Muscle layer of duodenum (tissue), 2 donors: ENCODE data around the gene GLTP.

Experiments
- H3K27ac ChIP-seq: one replicate; pipeline ENCODE4 v1.7.0; 2013; ENCODE audit warnings: mild to moderate bottlenecking, low read length
- H3K27me3 ChIP-seq: one replicate; pipeline ENCODE4 v1.7.0; 2013; ENCODE audit warnings: low read depth, mild to moderate bottlenecking, control low read depth, low read length
- H3K36me3 ChIP-seq, 2 donors: one replicate each; pipeline ENCODE4 v1.7.0; 2013; ENCODE audit warnings: low read length in 2 of 2, control low read depth in 1 of 2, mild to moderate bottlenecking in 1 of 2; ENCODE audit not compliant: insufficient read depth in 2 of 2, control insufficient read depth in 1 of 2
- H3K4me1 ChIP-seq, 2 donors: one replicate each; pipeline ENCODE4 v1.7.0; 2013; ENCODE audit warnings: low read length in 2 of 2, mild to moderate bottlenecking in 2 of 2, control low read depth in 1 of 2, moderate library complexity in 1 of 2; ENCODE audit not compliant: insufficient read depth in 2 of 2, control insufficient read depth in 1 of 2
- H3K4me3 ChIP-seq, 2 donors: one replicate each; pipeline ENCODE4 v1.7.0; 2013; ENCODE audit warnings: low read length in 2 of 2, low read depth in 1 of 2, mild to moderate bottlenecking in 1 of 2
- H3K9me3 ChIP-seq, 2 donors: one replicate each; pipeline ENCODE4 v1.7.0; 2013; ENCODE audit warnings: low read length in 2 of 2, control low read depth in 1 of 2, mild to moderate bottlenecking in 1 of 2; ENCODE audit not compliant: control insufficient read depth in 1 of 2
- donor health status: healthy.

GLTP gene

DNA sequence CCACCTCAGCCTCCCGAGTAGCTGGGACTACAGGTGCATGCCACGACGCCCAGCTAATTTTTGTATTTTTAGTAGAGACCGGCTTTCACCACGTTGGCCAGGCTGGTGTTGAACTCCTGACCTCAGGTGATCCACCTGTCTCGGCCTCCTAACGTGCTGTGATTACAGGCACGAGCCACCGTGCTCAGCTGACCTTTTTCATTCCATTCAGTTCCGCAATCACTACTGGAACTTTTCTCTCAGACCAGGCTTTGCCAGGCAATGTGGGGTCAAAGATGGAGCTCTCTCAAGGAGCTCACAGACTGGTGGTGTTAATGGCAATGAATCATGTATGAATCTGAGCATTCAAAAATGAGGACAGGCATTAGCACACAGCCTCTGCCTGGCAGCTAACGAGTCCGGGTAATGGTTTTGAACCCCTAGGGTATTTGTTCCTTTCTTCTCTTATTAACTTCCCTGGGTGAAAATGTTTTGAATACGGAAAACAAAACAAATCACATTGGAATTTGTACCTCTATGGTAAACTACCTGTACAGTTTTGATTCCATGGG is 10.4 kb upstream of the GLTP start:
- Histone ChIP-seq H3K4me3 (no peak overlapping the region), H3K9me3 (no peaks in the 10 kb centered on the region), H3K27me3 (no peaks in the 10 kb centered on the region), H3K36me3 (no peaks in the 10 kb centered on the region), H3K27ac (no peak overlapping the region), H3K4me1 (no peaks in the 10 kb centered on the region)

GRCh38 chr12:109888179-109889020 is 8.1 kb upstream of the GLTP start:
- Histone ChIP-seq H3K4me3 (no peak overlapping the region), H3K27me3 (no peaks in the 10 kb centered on the region), H3K36me3 (no peaks in the 10 kb centered on the region), H3K9me3 (no peaks in the 10 kb centered on the region), H3K4me1 (no peaks in the 10 kb centered on the region), H3K27ac (no peak overlapping the region)

GRCh38 chr12:109885616-109886015 is 5.3 kb upstream of the GLTP start:
- Histone ChIP-seq H3K27ac (no peak overlapping the region), H3K4me1 (no peaks in the 10 kb centered on the region), H3K36me3 (no peaks in the 10 kb centered on the region), H3K9me3 (no peaks in the 10 kb centered on the region), H3K4me3 (no peak overlapping the region), H3K27me3 (no peaks in the 10 kb centered on the region)

DNA sequence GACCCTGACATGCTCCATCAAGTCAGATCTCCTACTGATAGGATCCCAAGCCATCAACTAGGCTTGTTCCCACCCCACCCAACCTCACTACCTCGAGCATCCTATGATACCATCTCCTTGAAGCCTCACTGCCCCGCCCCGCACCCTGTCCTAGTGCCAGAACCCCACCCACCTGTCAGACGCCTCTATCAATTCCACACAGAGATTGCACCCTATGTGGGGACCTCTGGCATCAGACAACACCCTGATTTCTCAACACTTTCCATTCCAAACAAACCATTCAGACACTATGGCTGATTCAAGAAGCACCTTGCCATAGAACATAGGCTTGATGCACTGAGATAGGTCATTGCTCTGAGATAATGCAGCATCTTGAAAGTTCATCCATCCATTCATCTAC is 3.1 kb upstream of the GLTP start:
- Histone ChIP-seq H3K27me3 (no peaks in the 10 kb centered on the region), H3K9me3 (no peaks in the 10 kb centered on the region), H3K36me3 (no peaks in the 10 kb centered on the region), H3K4me1 (peaks cover 10 to 13% of the 10 kb centered on the region in 2 donors), H3K27ac (no peak overlapping the region), H3K4me3 (no peak overlapping the region)

GRCh38 chr12:109881752-109882151 is 1.4 kb upstream of the GLTP start:
- no peak overlapping the region for H3K4me3 ChIP-seq
- H3K9me3 ChIP-seq, result no peaks in the 10 kb centered on the region
- H3K36me3 ChIP-seq, result no peaks in the 10 kb centered on the region
- no peaks in the 10 kb centered on the region for H3K27me3 ChIP-seq
- H3K4me1 ChIP-seq, result peaks cover 10 to 25% of the 10 kb centered on the region in 2 donors
- no peak overlapping the region for H3K27ac ChIP-seq

DNA sequence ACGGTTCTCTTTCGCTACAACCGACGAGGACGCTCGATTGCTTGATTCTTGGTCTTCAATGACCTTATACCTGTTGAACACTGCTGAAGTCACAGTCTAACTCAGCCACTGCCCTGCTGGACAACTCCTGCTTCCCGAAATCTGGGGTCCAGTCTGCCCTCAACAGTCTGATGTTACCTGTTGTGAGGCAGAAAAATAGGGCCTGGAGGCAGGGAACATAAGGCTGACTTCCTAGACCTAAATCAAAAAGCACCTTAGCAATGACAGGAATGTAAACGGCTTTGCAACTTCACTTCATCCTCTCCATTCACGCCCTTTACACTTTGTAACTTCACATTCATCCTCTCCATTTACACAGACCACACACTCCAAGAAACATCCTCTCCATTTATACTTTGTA is 597 bp upstream of the GLTP start:
- Histone ChIP-seq H3K27me3 (no peaks in the 10 kb centered on the region), H3K4me1 (peaks cover 10 to 25% of the 10 kb centered on the region in 2 donors), H3K4me3 (peak overlapping the region; percentile 59 to 62), H3K27ac (no peak overlapping the region), H3K36me3 (no peaks in the 10 kb centered on the region), H3K9me3 (no peaks in the 10 kb centered on the region)

- Histone ChIP-seq H3K4me1 (peaks cover 10 to 25% of the 10 kb centered on the region in 2 donors), H3K9me3 (no peaks in the 10 kb centered on the region), H3K4me3 (peak overlapping the region; percentile 90 to 94), H3K27ac (peak overlapping the region; percentile 61), H3K36me3 (no peaks in the 10 kb centered on the region), H3K27me3 (no peaks in the 10 kb centered on the region)
Measured at GRCh38 chr12:109879351-109880042, 844 bp downstream of the GLTP start.

DNA sequence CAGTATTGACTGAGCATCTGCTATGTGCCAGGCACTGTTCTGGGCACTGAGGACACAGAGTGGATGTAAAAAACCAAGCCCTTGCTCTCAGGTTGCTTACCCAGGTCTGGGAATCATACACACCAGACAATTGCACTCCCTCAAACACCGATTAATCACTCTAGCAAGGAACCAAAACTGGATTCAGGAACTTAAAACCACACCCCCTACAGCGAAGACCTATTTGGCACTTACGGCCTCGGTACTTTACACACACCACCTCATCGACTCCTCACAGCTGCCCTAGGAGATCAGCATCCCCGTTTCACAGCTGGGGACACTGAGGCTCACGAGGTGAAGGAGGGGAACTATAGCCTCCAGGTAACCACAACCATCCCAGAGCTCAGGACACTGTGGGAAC is 1.6 kb downstream of the GLTP start:
- H3K4me1 ChIP-seq, result peaks cover 10 to 25% of the 10 kb centered on the region in 2 donors
- no peaks in the 10 kb centered on the region for H3K9me3 ChIP-seq
- H3K27me3 ChIP-seq, result no peaks in the 10 kb centered on the region
- H3K27ac ChIP-seq, result no peak overlapping the region
- H3K36me3 ChIP-seq, result no peaks in the 10 kb centered on the region
- peak overlapping the region; percentile 90 to 94 for H3K4me3 ChIP-seq

- Histone ChIP-seq H3K4me1 (peaks cover 10 to 25% of the 10 kb centered on the region in 2 donors), H3K27ac (no peak overlapping the region), H3K9me3 (no peaks in the 10 kb centered on the region), H3K27me3 (no peaks in the 10 kb centered on the region), H3K4me3 (peak overlapping the region in 1 of 2 donors; percentile 90), H3K36me3 (no peaks in the 10 kb centered on the region)
Measured at GRCh38 chr12:109878247-109878625, 2.1 kb downstream of the GLTP start.

DNA sequence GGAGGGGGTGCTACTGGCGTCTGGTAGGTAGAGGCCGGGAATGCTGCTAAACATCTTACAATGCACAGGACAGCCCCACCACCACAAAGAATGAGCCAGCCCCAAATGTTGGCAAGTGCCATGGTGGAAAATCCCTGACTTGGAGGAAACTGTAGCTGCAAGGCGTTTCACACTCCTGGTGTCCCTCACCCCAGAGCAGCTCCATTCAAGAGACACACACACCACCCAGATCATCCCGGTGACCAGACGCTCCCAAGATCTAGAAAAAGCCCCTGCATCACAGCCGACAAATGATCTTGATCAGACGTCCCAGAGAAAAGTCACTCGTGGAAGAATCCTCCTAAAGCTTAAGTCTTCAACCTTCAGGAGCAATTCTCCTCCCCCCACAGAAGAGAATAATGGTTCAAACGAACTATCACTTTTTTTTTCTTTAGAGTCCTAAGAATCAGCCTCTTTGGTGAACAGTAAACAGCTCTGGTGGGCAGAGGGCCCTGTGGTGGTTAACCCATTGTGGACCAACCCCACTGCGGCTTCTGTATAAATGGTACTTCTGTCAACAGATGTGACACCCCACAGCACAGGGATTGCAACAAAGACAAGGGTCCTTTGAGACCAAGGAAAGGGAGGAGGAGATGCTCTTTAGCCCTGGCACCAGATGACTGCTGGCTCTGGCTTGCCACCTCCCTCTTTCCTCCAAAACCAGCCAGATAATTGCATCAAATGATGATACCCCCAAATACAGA is 2.7 kb downstream of the GLTP start:
- Histone ChIP-seq H3K9me3 (no peaks in the 10 kb centered on the region), H3K4me1 (peaks cover 10 to 25% of the 10 kb centered on the region in 2 donors), H3K4me3 (no peak overlapping the region), H3K36me3 (peaks cover 0 to 2% of the 10 kb centered on the region in 2 donors), H3K27me3 (no peaks in the 10 kb centered on the region), H3K27ac (no peak overlapping the region)

GRCh38 chr12:109876406-109876805 is 3.9 kb downstream of the GLTP start:
- Histone ChIP-seq H3K27me3 (no peaks in the 10 kb centered on the region), H3K4me1 (peaks cover 10 to 25% of the 10 kb centered on the region in 2 donors), H3K36me3 (peaks cover 0 to 7% of the 10 kb centered on the region in 2 donors), H3K9me3 (no peaks in the 10 kb centered on the region), H3K4me3 (no peak overlapping the region), H3K27ac (no peak overlapping the region)
